ENCODE measurements around the gene NR3C1. TPM values are rescaled to one million over a fixed set of nuclear protein-coding genes. Genes with fewer than 3 reads are reported as not detected.

The NR3C1 gene
- polyA plus RNA-seq, 1 donor: 57.3 TPM

DNA sequence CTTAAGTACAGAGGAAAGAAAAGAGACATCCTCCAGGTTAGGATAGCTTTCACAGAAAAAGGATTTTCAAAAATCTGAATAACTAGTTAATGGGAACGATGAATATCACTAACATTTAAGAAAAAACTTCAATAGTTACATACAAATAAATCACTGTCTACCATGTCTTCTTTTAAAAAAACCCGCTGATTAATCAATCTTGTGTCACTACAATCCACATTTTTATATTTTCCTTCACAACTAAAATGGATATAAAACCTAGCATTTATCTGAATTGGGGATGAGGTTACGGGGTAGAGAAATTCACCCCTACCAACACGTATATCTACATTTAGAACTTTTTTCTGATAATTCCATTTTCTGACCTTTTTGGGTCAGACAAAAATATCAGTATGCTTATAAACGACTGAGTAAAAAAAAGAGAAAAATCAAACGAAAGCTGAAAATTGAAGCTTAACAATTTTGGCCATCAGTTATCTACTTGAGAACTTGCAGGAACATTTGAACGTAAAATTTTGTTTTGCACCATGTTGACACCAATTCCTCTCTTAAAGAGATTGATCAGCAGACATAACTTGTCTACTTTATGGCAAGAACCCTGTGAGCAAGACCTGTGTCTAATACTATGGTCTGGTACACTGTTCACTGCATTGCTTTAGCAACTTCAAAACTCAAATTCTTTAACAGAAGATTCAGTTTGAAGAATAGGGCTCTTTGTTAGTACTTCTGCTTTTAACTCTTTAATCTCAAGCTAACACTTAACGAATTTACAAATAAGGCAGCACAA lies 4.8 kb downstream of the NR3C1 start:
- no peak for DNase-seq (ENCODE audit: low read depth)

DNA sequence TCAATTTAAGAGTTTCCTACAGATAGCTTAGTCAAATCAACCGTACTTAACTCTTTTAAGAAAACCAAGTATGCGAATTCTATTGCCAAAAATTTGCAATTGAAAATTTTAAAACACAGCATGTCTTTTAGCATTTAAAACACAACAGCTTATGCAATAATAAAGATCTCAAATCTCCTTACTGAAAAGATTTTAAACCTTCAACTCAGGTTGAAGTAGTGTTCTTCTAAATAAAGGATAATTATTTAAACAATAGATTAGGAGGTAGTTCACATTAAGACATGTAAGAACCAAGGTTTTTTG lies 5.5 kb downstream of the NR3C1 start:
- DNase-seq (ENCODE audit: low read depth): no peak

- DNase-seq (ENCODE audit: low read depth): no peak
Measured at GRCh38 chr5:143397302-143398052, 6.0 kb downstream of the NR3C1 start.

DNA sequence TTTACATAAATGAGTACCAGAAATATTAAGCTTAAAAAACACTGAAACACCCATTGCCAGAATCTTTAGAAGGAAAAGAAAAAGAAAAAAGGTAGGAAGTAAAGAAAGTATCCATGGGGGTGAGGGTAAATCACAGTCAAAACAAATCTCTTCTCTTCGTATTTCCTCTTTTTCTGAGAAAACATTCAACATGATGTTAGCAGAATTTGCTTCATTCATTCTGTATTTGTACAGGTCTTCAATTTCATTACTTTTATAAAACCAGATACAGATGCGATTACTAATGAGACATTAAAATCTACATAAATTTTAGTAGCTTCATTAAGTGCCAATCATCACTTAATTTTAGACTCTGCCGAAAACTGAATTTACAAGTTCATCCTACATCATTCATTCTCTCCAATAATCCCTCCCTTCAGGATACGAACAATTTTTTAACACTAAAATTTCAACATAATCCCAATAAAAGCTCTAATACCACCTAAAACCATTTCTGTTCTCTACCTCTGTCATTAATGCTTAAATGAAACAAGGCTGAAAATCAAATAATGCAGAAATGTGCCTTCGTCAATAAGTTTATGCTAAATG lies 7.0 kb downstream of the NR3C1 start:
- DNase-seq (ENCODE audit: low read depth): no peak

DNA sequence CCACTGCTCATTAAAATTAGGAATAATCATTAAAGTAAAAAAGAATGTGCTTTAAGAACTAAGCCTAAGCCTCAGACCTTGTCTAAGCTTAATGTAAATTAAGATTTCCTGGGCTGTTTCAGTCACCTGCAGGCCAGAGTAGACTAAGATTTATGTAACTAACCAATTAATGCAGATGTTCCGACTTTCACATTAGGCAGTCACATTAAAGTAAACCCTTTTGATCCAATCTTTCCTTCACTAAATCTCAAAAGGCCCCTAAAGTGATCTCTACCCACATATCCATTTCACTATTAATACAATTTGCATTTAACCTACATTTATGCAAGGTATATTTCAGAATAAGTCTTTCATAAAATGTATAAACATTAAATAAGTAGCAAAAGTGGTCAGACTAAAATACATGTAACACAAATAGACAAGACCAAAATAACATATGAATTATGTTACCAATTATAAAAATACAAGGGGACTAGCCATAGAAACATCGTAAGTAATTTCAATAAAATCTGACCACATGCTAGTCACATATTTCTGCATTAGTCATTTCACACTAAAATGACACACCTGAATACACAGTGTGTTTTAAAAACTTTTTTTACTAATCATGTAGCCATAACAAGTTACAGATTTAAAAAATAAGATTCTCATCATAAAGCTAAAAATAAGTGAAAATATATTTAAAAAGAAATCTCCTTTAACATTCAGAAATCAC lies 7.7 kb downstream of the NR3C1 start:
- DNase-seq (ENCODE audit: low read depth): no peak

GRCh38 chr5:143393524-143393923 lies 10.0 kb downstream of the NR3C1 start:
- DNase-seq (ENCODE audit: low read depth): no peak

- DNase-seq (ENCODE audit: low read depth): no peak
Measured at GRCh38 chr5:143390941-143391340, 12.5 kb downstream of the NR3C1 start.

DNA sequence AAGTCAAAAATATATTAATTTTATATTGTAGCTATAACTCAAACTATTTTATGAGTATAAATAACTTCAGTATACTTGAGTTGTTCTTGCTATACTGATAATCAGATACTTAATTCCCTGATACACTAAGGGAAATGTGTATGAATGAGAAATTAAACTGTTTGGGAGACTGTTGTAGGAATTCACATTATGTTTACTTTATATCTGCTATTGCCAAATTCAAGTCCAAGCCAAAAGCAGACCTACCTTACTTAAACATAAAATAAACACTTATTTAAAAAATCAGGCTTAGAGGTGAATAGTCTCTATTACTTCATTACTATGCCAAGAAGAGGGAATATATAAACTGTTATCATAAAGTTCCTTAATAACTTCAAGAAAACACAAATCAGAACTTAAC lies 13.2 kb downstream of the NR3C1 start:
- DNase-seq (ENCODE audit: low read depth): no peak

- no peak for DNase-seq (ENCODE audit: low read depth)
Measured at GRCh38 chr5:143386725-143387124, 16.8 kb downstream of the NR3C1 start.

DNA sequence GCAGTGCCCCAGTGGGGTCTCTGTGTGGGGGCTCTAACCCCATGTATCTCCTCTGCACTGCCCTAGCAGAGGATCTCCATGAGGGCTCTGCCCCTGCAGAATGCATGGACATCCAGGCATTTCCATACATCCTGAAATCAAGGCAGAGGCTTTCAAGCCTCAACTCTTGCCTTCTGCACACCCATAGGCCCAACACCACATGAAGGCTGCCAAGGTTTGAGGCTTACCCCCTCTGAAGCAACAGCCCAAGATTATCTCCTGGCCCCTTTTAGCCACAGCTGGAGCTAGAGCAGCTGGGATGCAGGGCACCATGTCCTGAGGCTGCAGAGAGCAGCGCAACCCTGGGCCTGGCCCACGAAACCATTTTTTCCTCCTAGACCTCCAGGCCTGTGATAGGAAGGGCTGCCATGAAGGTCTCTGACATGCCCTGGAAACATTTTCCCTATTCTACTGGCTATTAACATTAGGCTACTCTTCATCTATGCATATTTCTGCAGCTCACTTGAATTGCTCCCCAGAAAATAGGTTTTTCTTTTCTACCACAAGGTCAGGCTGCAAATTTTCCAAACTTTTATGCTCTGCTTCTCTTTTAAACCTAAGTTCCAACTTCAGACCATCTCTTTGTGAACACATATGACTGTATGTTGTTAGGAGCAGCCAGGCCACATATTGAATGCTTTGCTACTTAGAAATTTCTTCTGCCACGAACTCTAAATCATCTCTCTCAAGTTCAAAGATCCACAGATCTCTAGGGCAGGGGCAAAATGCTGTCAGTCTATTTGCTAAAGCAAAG lies 18.4 kb downstream of the NR3C1 start:
- DNase-seq (ENCODE audit: low read depth): no peak

DNA sequence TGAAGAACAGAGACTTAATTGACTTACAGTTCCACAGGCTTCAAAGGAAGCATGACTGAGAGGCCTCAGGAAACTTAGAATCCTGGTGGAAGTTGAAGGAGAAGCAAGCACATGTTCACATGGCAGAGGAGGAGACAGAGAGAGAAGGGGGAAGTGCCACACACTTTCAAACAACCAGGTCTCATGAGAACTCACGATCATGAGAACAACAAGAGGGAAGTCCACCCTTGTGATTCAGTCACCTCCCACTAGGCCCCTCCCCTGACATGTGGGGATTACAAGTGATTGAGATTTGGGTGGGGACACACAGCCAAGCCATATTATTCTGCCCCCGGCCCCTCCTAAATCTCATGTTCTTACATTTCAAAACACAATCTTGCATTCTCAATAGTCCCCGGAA lies 19.5 kb downstream of the NR3C1 start:
- DNase-seq (ENCODE audit: low read depth): no peak

GRCh38 chr5:143379606-143380005 lies 23.9 kb downstream of the NR3C1 start:
- no peak for DNase-seq (ENCODE audit: low read depth)

GRCh38 chr5:143376911-143377813 lies 26.3 kb downstream of the NR3C1 start:
- no peak for DNase-seq (ENCODE audit: low read depth)

GRCh38 chr5:143376195-143376779 lies 27.2 kb downstream of the NR3C1 start:
- DNase-seq (ENCODE audit: low read depth): no peak

GRCh38 chr5:143374496-143375217 lies 28.8 kb downstream of the NR3C1 start:
- DNase-seq (ENCODE audit: low read depth): no peak

DNA sequence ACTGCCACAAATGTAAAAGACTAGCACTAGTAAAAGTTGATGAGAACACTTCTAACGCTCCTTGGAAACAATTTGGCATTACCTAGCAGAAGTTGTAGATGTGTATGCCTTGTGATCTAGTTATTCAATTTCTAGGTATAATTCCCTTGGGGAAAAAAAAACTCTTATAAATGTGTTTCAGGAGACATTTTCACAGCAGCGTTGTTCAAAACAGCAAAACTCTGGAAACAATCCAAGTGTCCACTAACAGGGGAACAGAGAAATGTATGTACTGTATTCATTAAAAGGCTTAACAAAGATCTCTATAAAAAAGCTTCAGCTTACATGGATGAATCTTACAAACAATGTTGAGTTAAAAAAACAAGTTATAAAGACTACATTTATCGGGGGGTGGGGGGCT lies 30.4 kb downstream of the NR3C1 start:
- DNase-seq (ENCODE audit: low read depth): no peak

GRCh38 chr5:143372187-143372829 lies 31.2 kb downstream of the NR3C1 start:
- DNase-seq (ENCODE audit: low read depth): no peak

- no peak for DNase-seq (ENCODE audit: low read depth)
Measured at GRCh38 chr5:143370440-143370839, 33.0 kb downstream of the NR3C1 start.

DNA sequence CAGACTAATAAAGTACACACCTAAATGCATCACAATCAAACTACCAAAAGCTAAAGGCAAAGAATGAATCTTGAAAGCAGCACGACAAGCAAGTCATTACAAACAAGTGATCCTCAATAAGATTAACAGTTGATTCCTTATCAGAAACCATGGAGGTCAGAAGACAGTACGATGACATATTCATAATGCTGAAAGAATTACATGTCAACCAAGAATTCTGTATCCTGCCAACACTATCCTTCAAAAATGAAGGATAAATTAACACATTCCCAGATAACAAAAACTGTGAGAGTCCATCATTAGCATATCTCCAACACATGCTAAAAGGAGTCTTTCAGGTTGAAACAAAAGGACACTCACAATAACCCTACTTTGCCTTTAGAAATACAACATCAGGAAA lies 39.4 kb downstream of the NR3C1 start:
- DNase-seq (ENCODE audit: low read depth): no peak
